Endothelial cell of umbilical vein (primary cell): Measurements from ENCODE around the gene ANAPC2. TPM values are rescaled to one million over a fixed set of nuclear protein-coding genes. Genes with fewer than 3 reads are reported as not detected.

Experiments
- BruUV-seq: library from RNA; stranded (reverse); fragments of 400-500 nt; replicated peaks from 2 replicates; lab custom pipeline; 2021; lab: Mats Ljungman, UMichigan
- CTCF ChIA-PET: fragments of 300-600, 350-600 bp; sonication (Branson Sonifier 250); formaldehyde crosslinking; loops from one replicate; lab custom pipeline; 2021; ENCODE audit warnings: antibody characterized with exemption, inconsistent platforms; lab: Charles Lee
- POLR2A ChIA-PET: fragments of 300-600, 350-600 bp; sonication (Branson Sonifier 250); formaldehyde crosslinking; loops from one replicate; lab custom pipeline; 2021; ENCODE audit warnings: antibody characterized with exemption, inconsistent platforms; lab: Charles Lee
- DNase-seq: peaks from one replicate; pipeline ENCODE4 v3.0.0-alpha.2; 2011; ENCODE audit warnings: low read depth, low spot score
- FAIRE-seq: peaks from 2 replicates; lab custom pipeline; 2011; peaks lifted over from hg19 to GRCh38; lab: Jason Lieb, UNC
- H2AFZ ChIP-seq: 2 replicates; pipeline ENCODE4 v1.6.0; 2012; ENCODE audit warnings: low read depth, low read length, control low read depth, inconsistent platforms
- H3K27ac ChIP-seq: 2 replicates; pipeline ENCODE4 v1.5.1; 2011; ENCODE audit warnings: low read depth, mild to moderate bottlenecking, control low read depth, low read length, moderate library complexity; ENCODE audit not compliant: insufficient read depth
- H3K27me3 ChIP-seq, 2 experiments: 2 replicates each; pipeline versions ENCODE4 v1.6.0 to v1.6.1; 2011; ENCODE audit warnings: low read length in 2 of 2, mixed read lengths in 1 of 2; ENCODE audit not compliant: control insufficient read depth in 2 of 2, insufficient read depth in 2 of 2
- H3K36me3 ChIP-seq, 2 experiments: 2 replicates in 1 of 2; 3 replicates in 1 of 2; pipeline ENCODE4 v1.5.1; 2011; ENCODE audit warnings: low read length in 2 of 2, mild to moderate bottlenecking in 1 of 2, moderate library complexity in 1 of 2; ENCODE audit not compliant: control insufficient read depth in 2 of 2, insufficient read depth in 2 of 2; ENCODE audit errors: extremely low read depth in 1 of 2
- H3K4me1 ChIP-seq: 3 replicates; pipeline ENCODE4 v1.5.1; 2011; ENCODE audit warnings: mild to moderate bottlenecking, low read length; ENCODE audit not compliant: control insufficient read depth, insufficient read depth; ENCODE audit errors: extremely low read depth
- H3K4me2 ChIP-seq: 2 replicates; pipeline ENCODE4 v1.6.1; 2011; ENCODE audit warnings: low read length, control low read depth, mixed read lengths; ENCODE audit not compliant: insufficient read depth
- H3K4me3 ChIP-seq, 3 experiments: fragments of 200-600 bp in 1 of 3; sonication (generic), shearing (Covaris generic) in 1 of 3; replicated peaks in 1 of 3; 2 replicates each; pipeline ENCODE4 v1.5.1; 2011 to 2016; ENCODE audit warnings: control low read depth in 3 of 3, low read length in 3 of 3, mild to moderate bottlenecking in 2 of 3, inconsistent platforms in 1 of 3, low read depth in 1 of 3, moderate library complexity in 1 of 3; ENCODE audit not compliant: insufficient read depth in 1 of 3
- H3K79me2 ChIP-seq: 2 replicates; pipeline ENCODE4 v1.6.0; 2012; ENCODE audit warnings: low read length, inconsistent platforms; ENCODE audit not compliant: control insufficient read depth, insufficient read depth
- H3K9ac ChIP-seq: replicated peaks from 2 replicates; pipeline ENCODE3; 2011; ENCODE audit warnings: low read length, control low read depth; ENCODE audit not compliant: insufficient read depth; ENCODE audit errors: extremely low read depth
- H3K9me1 ChIP-seq: replicated peaks from 3 replicates; pipeline ENCODE4 v1.6.0; 2011; ENCODE audit warnings: mild to moderate bottlenecking, low read length; ENCODE audit not compliant: control insufficient read depth, insufficient read depth; ENCODE audit errors: extremely low read depth
- H3K9me3 ChIP-seq: replicated peaks from 2 replicates; pipeline ENCODE4 v1.5.1; 2012; ENCODE audit warnings: low read length, inconsistent platforms; ENCODE audit not compliant: control insufficient read depth, insufficient read depth
- H4K20me1 ChIP-seq: replicated peaks from 2 replicates; pipeline ENCODE3; 2011; ENCODE audit warnings: mild to moderate bottlenecking, low read length; ENCODE audit not compliant: control insufficient read depth, insufficient read depth; ENCODE audit errors: extremely low read depth
- CTCF ChIP-seq, 2 donors: IDR thresholded peaks; 1 replicate in 1 of 2; 2 replicates in 1 of 2; pipeline ENCODE4 v1.5.1; 2011; ENCODE audit warnings: low read length in 2 of 2, mild to moderate bottlenecking in 2 of 2, moderate library complexity in 2 of 2, control low read depth in 1 of 2, inconsistent platforms in 1 of 2, low read depth in 1 of 2; ENCODE audit not compliant: insufficient read depth in 1 of 2; ENCODE audit errors: extremely low read depth in 1 of 2
- EZH2 ChIP-seq: IDR thresholded peaks from 2 replicates; pipeline ENCODE4 v1.6.1; 2012; ENCODE audit warnings: borderline replicate concordance, low read depth, mild to moderate bottlenecking, moderate library complexity, low read length, inconsistent platforms; ENCODE audit not compliant: severe bottlenecking
- FOS ChIP-seq: IDR thresholded peaks from 2 replicates; pipeline ENCODE4 v1.6.1; 2011; ENCODE audit warnings: mild to moderate bottlenecking, low read length, moderate library complexity, borderline replicate concordance; ENCODE audit not compliant: insufficient read depth
- GATA2 ChIP-seq: IDR thresholded peaks from 2 replicates; pipeline ENCODE4 v1.7.0; 2011; ENCODE audit warnings: low read depth, mild to moderate bottlenecking, moderate library complexity, mixed read lengths, low read length; ENCODE audit not compliant: insufficient read length, insufficient read depth
- JUN ChIP-seq: IDR thresholded peaks from 2 replicates; pipeline ENCODE4 v1.6.1; 2011; ENCODE audit warnings: borderline replicate concordance, low read depth; ENCODE audit not compliant: insufficient read length, insufficient read depth
- MAX ChIP-seq: IDR thresholded peaks from 2 replicates; pipeline ENCODE4 v1.6.1; 2011; ENCODE audit not compliant: insufficient read depth, insufficient read length
- MYC ChIP-seq: IDR thresholded peaks from one replicate; pipeline ENCODE4 v1.6.1; 2011; ENCODE audit warnings: mild to moderate bottlenecking, low read depth, low read length
- POLR2A ChIP-seq: IDR thresholded peaks from 2 replicates; pipeline ENCODE4 v1.6.1; 2012; ENCODE audit warnings: low read depth, mild to moderate bottlenecking, control low read depth, low read length
- POLR2AphosphoS5 ChIP-seq: IDR thresholded peaks from 2 replicates; pipeline ENCODE4 v1.6.1; 2012; ENCODE audit warnings: low read depth, mild to moderate bottlenecking, control low read depth, low read length, moderate library complexity; ENCODE audit not compliant: insufficient read depth
- dilution Hi-C: fragments of 300-500 bp; cut with MboI; formaldehyde crosslinking; loops from one replicate; pipeline ENCODE4 v1.15.0; 2019; ENCODE audit warnings: low sequenced_read_pairs; ENCODE audit not compliant: extremely low pct_ligation_motif_present
- intact Hi-C: fragments of 100-400 bp; cut with micrococcal nuclease; formaldehyde crosslinking; loops from one replicate; pipeline ENCODE4 v1.10.0; 2022
- polyA plus RNA-seq, 4 experiments: library from polyadenylated mRNA; depleted of rRNA in 3 of 4; stranded (reverse) in 3 of 4; unstranded in 1 of 4; fragments of >200 nt; gene quantifications; 2 replicates each; pipeline versions ENCODE4 v1.2.1 to v1.2.3, GENCODE V29; 2011 to 2012; ENCODE audit warnings: missing spikeins in 1 of 4
- total RNA-seq: library from RNA; stranded (reverse); gene quantifications from 2 replicates; pipeline ENCODE4 v1.2.3, GENCODE V29; 2021

ANAPC2 gene
- total and polyA plus RNA-seq, 2 donors (not counting 3 experiments of a cell fraction or from before 2014, with no cell fraction given) = 44.8 to 69.2 TPM

GRCh38 chr9:137136881-137137607 lies 51.3 kb downstream of the ANAPC2 start:
- no peak overlapping the region for H3K9ac ChIP-seq
- FAIRE-seq (no peak), DNase-seq (no peak)
- peaks cover 35 to 36% of the 10 kb centered on the region in 2 experiments for H3K27me3 ChIP-seq
- ChIA-PET POLR2A (interaction anchor here (1.0 kb wide), 1 partner anchor 104 kb away, joined by 3 read pairs; the partner anchor contains the start of gene TUBB4B), CTCF (interaction anchor here (2.6 kb wide), 1 partner anchor 100 kb away, joined by 10 read pairs; no protein-coding TSS in a partner anchor)
- no peak for TF ChIP-seq CTCF (IDR thresholded peaks at IDR 0.05; ENCODE audit: extremely low read depth in 1 of 2, insufficient read depth in 1 of 2, low read depth in 1 of 2, low read length in 2 of 2)
- no peak for TF ChIP-seq FOS
- no peak for TF ChIP-seq MAX
- TF ChIP-seq MYC = no peak
- no peak for TF ChIP-seq JUN
- no peak for TF ChIP-seq EZH2
- TF ChIP-seq POLR2A = no peak
- no peak for TF ChIP-seq GATA2
- no peak for TF ChIP-seq POLR2AphosphoS5
- no peaks in the 10 kb centered on the region for H3K9me1 ChIP-seq
- BruUV-seq = no TSS peak
- no peaks in the 10 kb centered on the region for H4K20me1 ChIP-seq
- intact Hi-C loops = no loop called here
- dilution Hi-C loops = no loop called here
- no peaks in the 10 kb centered on the region for H3K36me3 ChIP-seq
- no peak overlapping the region for H3K27ac ChIP-seq
- H2AFZ ChIP-seq = no peak overlapping the region
- H3K4me3 ChIP-seq = no peak overlapping the region
- no peak overlapping the region for H3K4me2 ChIP-seq
- no peaks in the 10 kb centered on the region for H3K4me1 ChIP-seq
- H3K79me2 ChIP-seq = no peaks in the 10 kb centered on the region
- H3K9me3 ChIP-seq = no peaks in the 10 kb centered on the region
